ENCODE data around the gene LRCH4. TPM values are rescaled to one million over a fixed set of nuclear protein-coding genes. Genes with fewer than 3 reads are reported as not detected.

The LRCH4 gene
- total and polyA plus RNA-seq, 9 of the 15 experiments (the other 6 are each of a cell fraction or from before 2014, with no cell fraction given), result 0.06 to 63.3 (median 15.0) TPM

- TF ChIP-seq NFXL1 (CRISPR knock-in tag; IDR thresholded peaks at IDR 0.05) (no peak), BRF1 (IDR thresholded peaks at IDR 0.05; ENCODE audit: borderline replicate concordance, extremely low read depth, insufficient read length) (no peak), HNRNPK (IDR thresholded peaks at IDR 0.05; ENCODE audit: low read depth, low read length, poor library complexity, severe bottlenecking) (no peak), EGR1 (conservative IDR thresholded peaks at IDR 0.05) (peak; percentile 92), KLF13 (tag; IDR thresholded peaks at IDR 0.05; ENCODE audit: borderline replicate concordance, low read depth) (peak; percentile 44; the same call in 1 of the 2 replicates), JUNB (CRISPR knock-in tag; conservative IDR thresholded peaks at IDR 0.05) (no peak), SP1 (CRISPR knock-in tag; IDR thresholded peaks at IDR 0.05) (0 out of 2 replicates have a peak, but pooled peaks have one; percentile 7), LEF1 (IDR thresholded peaks at IDR 0.05) (0 out of 2 replicates have a peak, but pooled peaks have one; percentile 12), CUX1 (CRISPR knock-in tag; IDR thresholded peaks at IDR 0.05) (no peak), PHF8 (IDR thresholded peaks at IDR 0.05; ENCODE audit: borderline replicate concordance, low read length) (no peak), SMARCC2 (IDR thresholded peaks at IDR 0.05; ENCODE audit: low read depth) (peak; percentile 38; the same call in 1 of the 2 replicates), SMARCA5 (IDR thresholded peaks at IDR 0.05) (no peak), MLLT1 (IDR thresholded peaks at IDR 0.05) (peak in 1 of 2 experiments; percentile 55; a peak in 1 of 4 replicates), SMARCE1 (IDR thresholded peaks at IDR 0.05) (peak; percentile 35; the same call in 1 of the 2 replicates), ZNF740 (CRISPR knock-in tag; IDR thresholded peaks at IDR 0.05) (no peak), ZNF740 (tag; IDR thresholded peaks at IDR 0.05) (peak in 1 of 2 experiments; percentile 59; a peak in 2 of 4 replicates), ZBTB7A (IDR thresholded peaks at IDR 0.05; ENCODE audit: borderline replicate concordance, control insufficient read depth, low read depth, low read length) (peak; percentile 39; the same call in 1 of the 2 replicates), VEZF1 (CRISPR knock-in tag; IDR thresholded peaks at IDR 0.05) (peak; percentile 37; the same call in 1 of the 2 replicates)
These were observed 38.8 kb downstream of the LRCH4 start (continued) for GRCh38 chr7:100546926-100547800.

Measured in K562 (cell line).